GM19240 (cell line): Measurements from ENCODE around the gene USP26.
"Not testable (repeated sequence)": the region's sequence is repeated elsewhere in the genome, so short reads cannot be mapped to it uniquely, and the experiment has no call there.

Experiments used
- DNase-seq: peaks from one replicate; pipeline ENCODE4 v3.0.0; 2011; ENCODE audit warnings: low spot score; ENCODE audit not compliant: insufficient read length

The USP26 gene

GRCh38 chrX:133097031-133097430 is at the start of gene USP26:
TSS of gene USP26 (minus strand) at chrX:133097109. CDS start at chrX:133028220, 68,889 bp downstream.
- no peak for DNase-seq

DNA sequence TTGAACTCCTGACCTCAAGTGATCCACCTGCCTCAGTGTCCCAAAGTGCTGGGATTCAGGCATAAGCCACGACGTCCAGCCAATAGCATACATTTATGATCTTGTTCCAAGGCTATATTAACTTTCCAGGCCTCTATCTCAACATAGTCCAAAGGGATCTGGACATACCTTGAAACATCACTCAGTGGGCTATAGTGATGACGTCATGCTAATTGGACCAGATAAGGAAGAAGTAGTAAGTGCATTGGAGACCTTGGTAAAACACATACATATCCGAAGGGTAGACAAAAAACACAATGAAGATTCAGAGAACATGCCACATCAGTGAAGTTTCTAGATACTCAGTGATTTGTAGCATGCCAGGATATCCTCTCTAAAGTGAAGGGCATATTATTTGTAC is 37.4 kb upstream of the USP26 start:
- DNase-seq: no peak

GRCh38 chrX:133120406-133120805 is 23.5 kb upstream of the USP26 start:
- DNase-seq: no peak

- DNase-seq: no peak
Measured at GRCh38 chrX:133094098-133094731, 2.7 kb downstream of the USP26 start.

- DNase-seq: no peak
Measured at GRCh38 chrX:133090236-133090809, 6.6 kb downstream of the USP26 start.

- no peak for DNase-seq
Measured at GRCh38 chrX:133089411-133089810, 7.5 kb downstream of the USP26 start.

GRCh38 chrX:133085785-133086184 is 11.1 kb downstream of the USP26 start:
- no peak for DNase-seq

- not testable (repeated sequence) for DNase-seq
Measured at GRCh38 chrX:133085056-133085455, 11.9 kb downstream of the USP26 start.

- no peak for DNase-seq
Measured at GRCh38 chrX:133083899-133084298, 13.0 kb downstream of the USP26 start.

- no peak for DNase-seq
Measured at GRCh38 chrX:133081990-133082389, 14.9 kb downstream of the USP26 start.

GRCh38 chrX:133077856-133078255 is 19.1 kb downstream of the USP26 start:
- DNase-seq: not testable (repeated sequence)

DNA sequence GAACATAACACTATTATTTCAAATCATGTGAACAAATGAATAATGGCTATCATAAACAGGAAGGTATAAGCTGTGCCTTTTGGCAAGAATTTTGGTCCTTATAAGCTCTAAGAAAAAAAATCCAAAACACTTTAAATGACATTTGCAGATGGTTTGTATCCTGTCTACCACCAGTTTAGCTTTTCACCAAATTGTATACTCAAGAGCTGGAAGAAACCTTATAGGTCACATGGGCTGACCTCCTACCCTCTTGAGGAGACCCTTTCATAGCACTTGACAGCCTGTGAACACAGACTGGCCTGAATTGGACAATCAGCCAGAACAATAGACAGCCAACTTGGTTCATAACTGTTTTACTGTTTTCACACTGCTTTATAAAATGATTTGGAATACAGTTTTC is 24.3 kb downstream of the USP26 start:
- no peak for DNase-seq

GRCh38 chrX:133068461-133068860 is 28.4 kb downstream of the USP26 start:
- no peak for DNase-seq

DNA sequence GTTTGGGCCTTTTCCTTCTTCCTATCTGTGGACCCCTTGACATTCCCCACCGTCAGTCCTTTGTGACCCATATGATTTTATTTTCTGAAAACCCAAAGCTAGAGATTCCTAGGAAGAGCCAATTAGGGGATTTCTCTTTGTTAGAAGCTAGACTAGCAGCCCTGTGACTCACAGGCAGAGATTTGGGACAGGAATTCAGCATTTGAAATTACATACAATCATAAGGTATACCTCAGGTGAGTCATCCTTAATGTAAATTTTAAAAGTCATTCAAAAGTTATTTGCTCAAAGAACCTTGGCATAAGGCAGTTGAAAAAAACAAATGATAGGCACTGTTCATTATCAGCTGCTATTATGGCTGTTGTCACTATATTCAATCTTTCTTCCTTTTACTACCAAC is 40.6 kb downstream of the USP26 start:
- no peak for DNase-seq

DNA sequence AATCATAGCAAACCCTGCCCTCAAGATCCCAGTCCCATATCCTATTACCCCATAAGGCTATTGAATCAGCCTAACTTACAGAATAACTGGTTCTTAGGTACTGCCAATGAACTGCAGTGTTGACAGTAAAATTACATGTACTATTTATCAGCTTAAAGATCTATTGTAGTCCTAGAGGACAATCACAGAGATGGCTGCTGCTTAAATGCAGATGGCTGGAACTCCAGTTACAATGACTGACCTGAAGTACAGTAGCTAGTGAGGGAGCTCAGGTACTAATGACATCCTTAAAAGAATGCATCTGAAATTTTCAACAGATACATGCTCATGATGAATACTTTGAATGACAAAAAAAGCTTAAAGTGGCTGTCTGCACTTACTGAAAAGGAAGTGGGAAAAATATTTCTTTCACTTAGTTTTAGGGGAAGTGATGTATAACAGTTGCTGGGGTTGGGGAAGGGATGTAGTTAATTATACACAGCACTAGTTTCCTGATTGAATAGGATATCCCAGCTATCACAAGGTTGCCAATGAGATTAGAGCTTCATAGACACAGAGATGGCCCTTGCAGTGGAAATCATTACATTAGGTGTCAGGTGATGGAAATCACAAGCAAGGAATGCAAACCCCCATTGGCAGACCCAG is 42.0 kb downstream of the USP26 start:
- no peak for DNase-seq

GRCh38 chrX:133053861-133054598 is 42.9 kb downstream of the USP26 start:
- DNase-seq: no peak

GRCh38 chrX:133048751-133049150 is 48.2 kb downstream of the USP26 start:
- no peak for DNase-seq

DNA sequence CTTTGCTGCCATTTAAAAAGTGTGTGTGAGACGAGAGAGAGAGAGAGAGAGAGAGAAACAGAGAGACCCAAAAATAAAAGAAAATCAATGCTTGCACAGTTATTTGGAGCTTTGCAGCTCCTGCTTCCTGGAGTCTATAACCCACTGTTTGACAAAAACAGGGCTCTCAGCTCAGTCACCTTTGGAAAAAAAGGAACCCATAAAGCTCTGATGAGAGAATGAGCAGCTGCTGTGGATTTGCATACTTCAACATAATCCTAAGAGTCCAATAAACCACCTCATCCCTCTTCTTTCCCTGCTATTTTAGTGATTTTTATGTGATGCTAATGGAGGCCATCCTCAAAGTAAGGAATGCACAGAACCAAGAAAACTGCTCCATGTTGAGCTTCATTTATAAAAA is 50.3 kb downstream of the USP26 start:
- DNase-seq: no peak

- no peak for DNase-seq
Measured at GRCh38 chrX:133045986-133046385, 50.9 kb downstream of the USP26 start.

DNA sequence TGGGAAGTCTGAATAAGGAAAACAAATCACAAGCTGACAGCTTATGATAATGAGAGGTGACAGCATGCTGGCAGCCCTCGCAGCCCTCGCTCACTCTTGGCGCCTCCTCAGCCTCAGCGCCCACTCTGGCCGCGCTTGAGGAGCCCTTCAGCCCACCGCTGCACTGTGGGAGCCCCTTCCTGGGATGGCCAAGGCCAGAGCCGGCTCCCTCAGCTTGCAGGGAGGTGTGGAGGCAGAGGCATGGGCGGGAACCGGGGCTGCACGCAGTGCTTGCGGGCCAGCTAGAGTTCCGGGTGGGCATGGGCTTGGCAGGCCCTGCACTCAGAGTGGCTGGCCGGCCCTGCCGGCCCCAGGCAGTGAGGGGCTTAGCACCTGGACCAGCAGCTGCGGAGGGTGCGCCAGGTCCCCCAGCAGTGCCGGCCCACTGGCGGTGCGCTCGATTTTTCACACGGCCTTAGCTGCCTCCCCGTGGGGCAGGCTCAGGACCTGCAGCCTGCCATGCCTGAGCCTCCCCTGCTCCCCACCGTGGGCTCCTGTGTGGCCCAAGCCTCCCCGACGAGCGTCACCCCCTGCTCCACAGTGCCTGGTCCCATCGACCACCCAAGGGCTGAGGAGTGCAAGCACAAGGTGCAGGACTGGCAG is 52.6 kb downstream of the USP26 start:
- not testable (repeated sequence) for DNase-seq

DNA sequence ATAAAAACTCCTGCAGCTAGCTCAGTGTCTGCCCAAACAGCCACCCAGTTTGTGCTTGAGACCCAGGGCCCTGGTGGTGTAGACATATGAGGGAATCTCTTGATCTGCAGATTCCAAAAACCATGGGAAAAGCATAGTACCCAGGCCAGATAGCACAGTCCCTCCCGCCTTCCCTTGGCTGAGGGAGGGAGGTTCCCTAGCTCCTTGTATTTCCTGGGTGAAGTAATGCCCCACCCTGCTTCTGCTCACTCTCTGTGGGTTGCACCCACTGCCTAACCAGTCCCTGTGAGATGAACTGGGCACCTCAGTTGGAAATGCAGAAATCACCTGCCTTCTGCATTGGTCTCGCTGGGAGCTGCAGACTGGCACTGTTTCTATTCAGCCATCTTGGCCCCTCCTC is 54.6 kb downstream of the USP26 start:
- no peak for DNase-seq

- DNase-seq: no peak
Measured at GRCh38 chrX:133033010-133033409, 63.9 kb downstream of the USP26 start.
